HepG2 (cell line): ENCODE results near the gene ADAM22. TPM values are rescaled to one million over a fixed set of nuclear protein-coding genes. Genes with fewer than 3 reads are reported as not detected.

ENCODE experiments used
- BRD4 ChIP-seq: sonication (generic); formaldehyde crosslinking; IDR thresholded peaks from 2 replicates; pipeline ENCODE4 v1.4.0; 2020; ENCODE audit warnings: missing genetic modification reagents
- FOXO1 ChIP-seq: sonication (generic); formaldehyde crosslinking; IDR thresholded peaks from 2 replicates; pipeline ENCODE4 v1.4.0; 2020; ENCODE audit warnings: missing genetic modification reagents
- GABPB1 ChIP-seq: IDR thresholded peaks from 2 replicates; pipeline ENCODE4 v1.6.1; 2016; ENCODE audit warnings: mild to moderate bottlenecking, missing genetic modification reagents, moderate library complexity, missing compliant biosample characterization
- HIVEP1 ChIP-seq: sonication (generic); formaldehyde crosslinking; IDR thresholded peaks from 2 replicates; pipeline ENCODE4 v1.4.0; 2020; ENCODE audit warnings: mild to moderate bottlenecking, missing genetic modification reagents
- NFKB2 ChIP-seq: sonication (generic); formaldehyde crosslinking; IDR thresholded peaks from 2 replicates; pipeline ENCODE4 v1.4.0; 2020; ENCODE audit warnings: missing genetic modification reagents, borderline replicate concordance
- SRF ChIP-seq: IDR thresholded peaks from 2 replicates; pipeline ENCODE4 v1.6.1; 2011; ENCODE audit warnings: mild to moderate bottlenecking, low read depth, low read length, moderate library complexity
- TEAD2 ChIP-seq: sonication (generic); formaldehyde crosslinking; IDR thresholded peaks from 2 replicates; pipeline ENCODE4 v1.9.0; 2021; ENCODE audit warnings: missing genetic modification reagents
- THYN1 ChIP-seq: sonication (generic); formaldehyde crosslinking; IDR thresholded peaks from 2 replicates; pipeline ENCODE4 v1.8.1; 2023; ENCODE audit warnings: low read depth, mild to moderate bottlenecking, moderate library complexity, missing genetic modification reagents, borderline replicate concordance
- TMF1 ChIP-seq: sonication (generic); formaldehyde crosslinking; IDR thresholded peaks from 2 replicates; pipeline ENCODE4 v1.8.1; 2022; ENCODE audit warnings: low read depth, missing genetic modification reagents
- ZNF10 ChIP-seq: sonication (generic); formaldehyde crosslinking; IDR thresholded peaks from 2 replicates; pipeline ENCODE4 v1.4.0; 2020; ENCODE audit warnings: mild to moderate bottlenecking, low read depth, missing genetic modification reagents, borderline replicate concordance
- ZNF574 ChIP-seq: sonication (generic); formaldehyde crosslinking; IDR thresholded peaks from 2 replicates; pipeline ENCODE4 v1.4.0; 2020; ENCODE audit warnings: missing genetic modification reagents
- ZNF768 ChIP-seq: sonication (generic); formaldehyde crosslinking; IDR thresholded peaks from 2 replicates; pipeline ENCODE4 v1.4.0; 2020; ENCODE audit warnings: missing genetic modification reagents
- polyA plus RNA-seq, 8 experiments: library from polyadenylated mRNA; depleted of rRNA in 3 of 8; stranded (reverse) in 7 of 8; unstranded in 1 of 8; fragments of >200 nt; fragmentation: Illumina TruSeq in 4 of 8; extraction: Trizol in 4 of 8; gene quantifications; 2 replicates each; pipeline versions ENCODE4 v1.2.1 to v1.2.3, GENCODE V29; 2011 to 2016; ENCODE audit warnings: low read depth in 4 of 8, missing spikeins in 1 of 8, mixed read lengths in 1 of 8; ENCODE audit not compliant: insufficient read depth in 1 of 8
- total RNA-seq, 5 experiments: library from RNA; depleted of rRNA; stranded (reverse); fragments of >200 nt; fragmentation: Illumina TruSeq; extraction: Trizol; gene quantifications; 2 replicates each; pipeline ENCODE4 v1.2.3, GENCODE V29; 2016; ENCODE audit warnings: low read depth in 1 of 5
- TF ChIP-seq, protein P1 (sequence below): sonication (generic); formaldehyde crosslinking; IDR thresholded peaks from 2 replicates; pipeline ENCODE4 v1.5.0; 2020; ENCODE audit warnings: missing genetic modification reagents
- TF ChIP-seq, protein P2 (sequence below): sonication (generic); formaldehyde crosslinking; IDR thresholded peaks from 2 replicates; pipeline ENCODE4 v1.9.0; 2021; ENCODE audit warnings: missing genetic modification reagents, mild to moderate bottlenecking, borderline replicate concordance
- TF ChIP-seq, protein P3 (sequence below): sonication (generic); formaldehyde crosslinking; IDR thresholded peaks from 2 replicates; pipeline ENCODE4; 2020; ENCODE audit warnings: missing genetic modification reagents, mild to moderate bottlenecking, borderline replicate concordance

The ADAM22 gene
- total and polyA plus RNA-seq, 2 of the 13 experiments (the other 11 are each of a cell fraction or from before 2014, with no cell fraction given): 1.9 to 6.7 TPM

- TF ChIP-seq, protein P1, sequence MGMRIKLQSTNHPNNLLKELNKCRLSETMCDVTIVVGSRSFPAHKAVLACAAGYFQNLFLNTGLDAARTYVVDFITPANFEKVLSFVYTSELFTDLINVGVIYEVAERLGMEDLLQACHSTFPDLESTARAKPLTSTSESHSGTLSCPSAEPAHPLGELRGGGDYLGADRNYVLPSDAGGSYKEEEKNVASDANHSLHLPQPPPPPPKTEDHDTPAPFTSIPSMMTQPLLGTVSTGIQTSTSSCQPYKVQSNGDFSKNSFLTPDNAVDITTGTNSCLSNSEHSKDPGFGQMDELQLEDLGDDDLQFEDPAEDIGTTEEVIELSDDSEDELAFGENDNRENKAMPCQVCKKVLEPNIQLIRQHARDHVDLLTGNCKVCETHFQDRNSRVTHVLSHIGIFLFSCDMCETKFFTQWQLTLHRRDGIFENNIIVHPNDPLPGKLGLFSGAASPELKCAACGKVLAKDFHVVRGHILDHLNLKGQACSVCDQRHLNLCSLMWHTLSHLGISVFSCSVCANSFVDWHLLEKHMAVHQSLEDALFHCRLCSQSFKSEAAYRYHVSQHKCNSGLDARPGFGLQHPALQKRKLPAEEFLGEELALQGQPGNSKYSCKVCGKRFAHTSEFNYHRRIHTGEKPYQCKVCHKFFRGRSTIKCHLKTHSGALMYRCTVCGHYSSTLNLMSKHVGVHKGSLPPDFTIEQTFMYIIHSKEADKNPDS (CRISPR knock-in tag): no peak
- TF ChIP-seq TMF1 (CRISPR knock-in tag) (no peak), NFKB2 (peak; percentile 59; the same call in 1 of the 2 replicates), HIVEP1 (CRISPR knock-in tag) (peak; percentile 32; the same call in 1 of the 2 replicates), ZNF10 (CRISPR knock-in tag) (no peak), BRD4 (CRISPR knock-in tag) (no peak), SRF (no peak), TEAD2 (CRISPR knock-in tag) (0 out of 2 replicates have a peak, but pooled peaks have one; percentile 1), THYN1 (CRISPR knock-in tag) (no peak), ZNF768 (CRISPR knock-in tag) (peak; percentile 52; the same call in 1 of the 2 replicates), FOXO1 (CRISPR knock-in tag) (no peak), GABPB1 (CRISPR knock-in tag) (peak; percentile 32; the same call in 1 of the 2 replicates), ZNF574 (CRISPR knock-in tag) (0 out of 2 replicates have a peak, but pooled peaks have one; percentile 25)
- TF ChIP-seq, protein P2, sequence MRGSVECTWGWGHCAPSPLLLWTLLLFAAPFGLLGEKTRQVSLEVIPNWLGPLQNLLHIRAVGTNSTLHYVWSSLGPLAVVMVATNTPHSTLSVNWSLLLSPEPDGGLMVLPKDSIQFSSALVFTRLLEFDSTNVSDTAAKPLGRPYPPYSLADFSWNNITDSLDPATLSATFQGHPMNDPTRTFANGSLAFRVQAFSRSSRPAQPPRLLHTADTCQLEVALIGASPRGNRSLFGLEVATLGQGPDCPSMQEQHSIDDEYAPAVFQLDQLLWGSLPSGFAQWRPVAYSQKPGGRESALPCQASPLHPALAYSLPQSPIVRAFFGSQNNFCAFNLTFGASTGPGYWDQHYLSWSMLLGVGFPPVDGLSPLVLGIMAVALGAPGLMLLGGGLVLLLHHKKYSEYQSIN (CRISPR knock-in tag): no peak
- TF ChIP-seq, protein P3, sequence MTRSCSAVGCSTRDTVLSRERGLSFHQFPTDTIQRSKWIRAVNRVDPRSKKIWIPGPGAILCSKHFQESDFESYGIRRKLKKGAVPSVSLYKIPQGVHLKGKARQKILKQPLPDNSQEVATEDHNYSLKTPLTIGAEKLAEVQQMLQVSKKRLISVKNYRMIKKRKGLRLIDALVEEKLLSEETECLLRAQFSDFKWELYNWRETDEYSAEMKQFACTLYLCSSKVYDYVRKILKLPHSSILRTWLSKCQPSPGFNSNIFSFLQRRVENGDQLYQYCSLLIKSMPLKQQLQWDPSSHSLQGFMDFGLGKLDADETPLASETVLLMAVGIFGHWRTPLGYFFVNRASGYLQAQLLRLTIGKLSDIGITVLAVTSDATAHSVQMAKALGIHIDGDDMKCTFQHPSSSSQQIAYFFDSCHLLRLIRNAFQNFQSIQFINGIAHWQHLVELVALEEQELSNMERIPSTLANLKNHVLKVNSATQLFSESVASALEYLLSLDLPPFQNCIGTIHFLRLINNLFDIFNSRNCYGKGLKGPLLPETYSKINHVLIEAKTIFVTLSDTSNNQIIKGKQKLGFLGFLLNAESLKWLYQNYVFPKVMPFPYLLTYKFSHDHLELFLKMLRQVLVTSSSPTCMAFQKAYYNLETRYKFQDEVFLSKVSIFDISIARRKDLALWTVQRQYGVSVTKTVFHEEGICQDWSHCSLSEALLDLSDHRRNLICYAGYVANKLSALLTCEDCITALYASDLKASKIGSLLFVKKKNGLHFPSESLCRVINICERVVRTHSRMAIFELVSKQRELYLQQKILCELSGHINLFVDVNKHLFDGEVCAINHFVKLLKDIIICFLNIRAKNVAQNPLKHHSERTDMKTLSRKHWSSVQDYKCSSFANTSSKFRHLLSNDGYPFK (CRISPR knock-in tag): 0 out of 2 replicates have a peak, but pooled peaks have one; percentile 17
These were observed 790 bp downstream of the ADAM22 start (continued) for GRCh38 chr7:87934699-87935383.
